SK-N-SH (cell line): ENCODE results near the gene SPATA21. TPM values are rescaled to one million over a fixed set of nuclear protein-coding genes. Genes with fewer than 3 reads are reported as not detected.

ENCODE experiments used
- CTCF ChIA-PET: fragments of 300-600, 350-600 bp; formaldehyde crosslinking; extraction: SDS; loops from one replicate; lab custom pipeline; 2021; lab: Yijun Ruan, JAX
- POLR2A ChIA-PET: fragments of 350-600 bp; sonication (Branson Sonifier 250); formaldehyde crosslinking; extraction: SDS; loops from one replicate; lab custom pipeline; 2020; ENCODE audit warnings: antibody characterized with exemption, inconsistent platforms; lab: Yijun Ruan, JAX
- DNase-seq: peaks from one replicate; pipeline ENCODE4 v3.0.0; 2012
- H2AFZ ChIP-seq: fragments of 200-600 bp; sonication (generic); 2 replicates; pipeline ENCODE4 v1.8.1; 2016; ENCODE audit warnings: antibody characterized with exemption, mild to moderate bottlenecking, low read depth
- H3F3A ChIP-seq: fragments of 200-600 bp; sonication (generic); replicated peaks from 2 replicates; pipeline ENCODE3; 2016; ENCODE audit warnings: antibody characterized with exemption, mild to moderate bottlenecking; ENCODE audit not compliant: insufficient read depth
- H3K27ac ChIP-seq, 2 experiments: fragments of 200-500 bp in 1 of 2; fragments of 200-600 bp in 1 of 2; sonication (Bioruptor generic) in 1 of 2; sonication (generic), shearing (Covaris generic) in 1 of 2; 2 replicates each; pipeline versions ENCODE4 v1.5.1 to v1.6.1; 2014 to 2016; ENCODE audit warnings: low read depth in 2 of 2, inconsistent platforms in 1 of 2, low read length in 1 of 2, mild to moderate bottlenecking in 1 of 2, mixed read lengths in 1 of 2
- H3K27me3 ChIP-seq: fragments of 200-600 bp; sonication (generic), shearing (Covaris generic); 2 replicates; pipeline ENCODE4 v1.6.1; 2016; ENCODE audit warnings: mixed run types; ENCODE audit not compliant: insufficient read depth
- H3K36me3 ChIP-seq, 2 experiments: fragments of 200-500 bp in 1 of 2; fragments of 200-600 bp in 1 of 2; sonication (Bioruptor generic) in 1 of 2; sonication (generic) in 1 of 2; replicated peaks in 1 of 2; 2 replicates each; pipeline versions ENCODE3 to v1.5.1; 2014 to 2016; ENCODE audit warnings: low read length in 1 of 2, mild to moderate bottlenecking in 1 of 2; ENCODE audit not compliant: insufficient read depth in 2 of 2, control insufficient read depth in 1 of 2
- H3K4me1 ChIP-seq, 2 experiments: fragments of 200-500 bp in 1 of 2; fragments of 200-600 bp in 1 of 2; sonication (Bioruptor generic) in 1 of 2; sonication (generic), shearing (Covaris generic) in 1 of 2; 2 replicates each; pipeline versions ENCODE4 v1.5.1 to v1.6.1; 2014 to 2016; ENCODE audit warnings: low read depth in 1 of 2, low read length in 1 of 2, mixed run types in 1 of 2; ENCODE audit not compliant: insufficient read depth in 2 of 2, control insufficient read depth in 1 of 2
- H3K4me2 ChIP-seq: fragments of 200-600 bp; sonication (generic), shearing (Covaris generic); 2 replicates; pipeline ENCODE4 v1.6.1; 2017; ENCODE audit warnings: mixed run types
- H3K4me3 ChIP-seq, 2 experiments: fragments of 200-500 bp in 1 of 2; fragments of 200-600 bp in 1 of 2; sonication (Bioruptor generic) in 1 of 2; sonication (generic), shearing (Covaris generic) in 1 of 2; 2 replicates each; pipeline versions ENCODE4 v1.5.1 to v1.8.1; 2014 to 2016; ENCODE audit warnings: low read depth in 2 of 2, inconsistent platforms in 1 of 2, low read length in 1 of 2, mild to moderate bottlenecking in 1 of 2, mixed read lengths in 1 of 2, moderate library complexity in 1 of 2
- H3K79me2 ChIP-seq: fragments of 200-600 bp; sonication (generic); 2 replicates; pipeline ENCODE4 v1.8.1; 2017; ENCODE audit warnings: mild to moderate bottlenecking; ENCODE audit not compliant: insufficient read depth
- H3K9ac ChIP-seq: fragments of 200-600 bp; sonication (generic); 2 replicates; pipeline ENCODE4 v1.6.1; 2017; ENCODE audit warnings: mixed run types
- H3K9me2 ChIP-seq: fragments of 200-600 bp; sonication (generic); 2 replicates; pipeline ENCODE4 v1.6.1; 2017; ENCODE audit warnings: mixed run types
- H3K9me3 ChIP-seq: fragments of 200-600 bp; sonication (generic); 2 replicates; pipeline ENCODE4 v1.6.1; 2017; ENCODE audit warnings: mixed run types, mild to moderate bottlenecking, moderate library complexity
- H4K20me1 ChIP-seq: fragments of 200-600 bp; sonication (generic); 2 replicates; pipeline ENCODE4 v1.6.1; 2017; ENCODE audit warnings: mild to moderate bottlenecking, mixed run types; ENCODE audit not compliant: insufficient read depth
- CTCF ChIP-seq: fragments of 200-600 bp; sonication (generic); IDR thresholded peaks from 2 replicates; pipeline ENCODE4 v1.6.1; 2017; ENCODE audit warnings: antibody characterized with exemption, mild to moderate bottlenecking, moderate library complexity
- EP300 ChIP-seq, 2 experiments: IDR thresholded peaks; 2 replicates each; pipeline versions ENCODE4 v1.4.0 to v1.6.1; 2012; ENCODE audit warnings: borderline replicate concordance in 1 of 2, low read depth in 1 of 2, low read length in 1 of 2
- FOSL2 ChIP-seq: IDR thresholded peaks from 2 replicates; pipeline ENCODE4 v1.4.0; 2012; ENCODE audit warnings: low read depth, mild to moderate bottlenecking, moderate library complexity, borderline replicate concordance
- FOXJ3 ChIP-seq: sonication (generic); formaldehyde crosslinking; IDR thresholded peaks from 2 replicates; pipeline ENCODE4 v1.5.1; 2020; ENCODE audit warnings: mild to moderate bottlenecking, missing genetic modification reagents
- FOXM1 ChIP-seq: IDR thresholded peaks from 2 replicates; pipeline ENCODE4 v1.4.0; 2012; ENCODE audit warnings: low read depth, mild to moderate bottlenecking
- IRF3 ChIP-seq: fragments of 150-350 bp; IDR thresholded peaks from 2 replicates; pipeline ENCODE4 v1.6.1; 2016; ENCODE audit warnings: mild to moderate bottlenecking, low read depth, low read length
- JUND ChIP-seq: IDR thresholded peaks from 2 replicates; pipeline ENCODE4 v1.4.0; 2012
- MAX ChIP-seq: IDR thresholded peaks from 2 replicates; pipeline ENCODE4 v1.4.0; 2012; ENCODE audit warnings: low read depth
- MEF2A ChIP-seq: IDR thresholded peaks from 2 replicates; pipeline ENCODE4 v1.4.0; 2012; ENCODE audit warnings: low read depth, borderline replicate concordance
- NRF1 ChIP-seq: IDR thresholded peaks from 2 replicates; pipeline ENCODE4 v1.6.1; 2012; ENCODE audit warnings: low read depth, mild to moderate bottlenecking, low read length
- RAD21 ChIP-seq: IDR thresholded peaks from 2 replicates; pipeline ENCODE4 v1.6.1; 2012; ENCODE audit warnings: mild to moderate bottlenecking, low read length
- RCOR1 ChIP-seq: fragments of 150-350 bp; IDR thresholded peaks from 2 replicates; pipeline ENCODE4 v1.6.1; 2017; ENCODE audit warnings: antibody characterized with exemption, low read length
- REST ChIP-seq: IDR thresholded peaks from 2 replicates; pipeline ENCODE4 v1.6.1; 2012; ENCODE audit warnings: mild to moderate bottlenecking, low read depth, low read length, moderate library complexity
- SIN3A ChIP-seq: IDR thresholded peaks from 2 replicates; pipeline ENCODE4 v1.6.1; 2012; ENCODE audit warnings: low read depth, mild to moderate bottlenecking, low read length, moderate library complexity, borderline replicate concordance
- TEAD4 ChIP-seq: IDR thresholded peaks from 2 replicates; pipeline ENCODE4 v1.4.0; 2012; ENCODE audit warnings: mild to moderate bottlenecking, borderline replicate concordance; ENCODE audit not compliant: insufficient read depth
- USF1 ChIP-seq: IDR thresholded peaks from 2 replicates; pipeline ENCODE4 v1.4.0; 2012; ENCODE audit warnings: low read depth, borderline replicate concordance
- YY1 ChIP-seq: IDR thresholded peaks from 2 replicates; pipeline ENCODE4 v1.4.0; 2012; ENCODE audit warnings: low read depth, mild to moderate bottlenecking
- WGBS: methylation state at CpG from one replicate; pipeline ENCODE4 v1.1.6; 2017; ENCODE audit warnings: low lambda C conversion rate; 5-methylcytosine and 5-hydroxymethylcytosine counted together
- polyA plus RNA-seq, 3 experiments: library from polyadenylated mRNA; depleted of rRNA; stranded (reverse); fragments of >200 nt; gene quantifications; 2 replicates each; pipeline ENCODE4 v1.2.3, GENCODE V29; 2012

SPATA21 gene
- polyA plus RNA-seq, 1 of the 3 experiments (the other 2 are of a cell fraction), result 0.10 TPM

- TF ChIP-seq USF1, result no peak
- TF ChIP-seq FOXM1, result no peak
- no peak for TF ChIP-seq SIN3A
- TF ChIP-seq MEF2A, result no peak
- no peak for TF ChIP-seq MAX
Measured at GRCh38 chr1:16425125-16426025, 11.8 kb downstream of the SPATA21 start (continued).

- Histone ChIP-seq H3K9me2 (no peaks in the 10 kb centered on the region), H3K4me2 (no peak overlapping the region), H3F3A (no peaks in the 10 kb centered on the region), H3K27ac (no peak overlapping the region), H3K36me3 (no peaks in the 10 kb centered on the region), H3K79me2 (no peaks in the 10 kb centered on the region), H3K9ac (no peak overlapping the region), H3K4me3 (no peak overlapping the region), H2AFZ (no peak overlapping the region), H3K27me3 (no peaks in the 10 kb centered on the region), H3K9me3 (no peaks in the 10 kb centered on the region), H3K4me1 (no peaks in the 10 kb centered on the region), H4K20me1 (no peaks in the 10 kb centered on the region)
- POLR2A ChIA-PET, result no interaction called here
- WGBS, result 76% methylated on average over 7 of the region's 7 CpGs
- TF ChIP-seq FOXM1 (no peak), RCOR1 (no peak), CTCF (no peak), REST (no peak), EP300 (IDR thresholded peaks at IDR 0.05; ENCODE audit: borderline replicate concordance in 1 of 2, low read depth in 1 of 2, low read length in 1 of 2) (no peak), YY1 (no peak), FOSL2 (no peak), TEAD4 (no peak), FOXJ3 (CRISPR knock-in tag) (no peak), NRF1 (no peak), IRF3 (no peak), JUND (no peak), RAD21 (no peak)
- DNase-seq, result no peak
- CTCF ChIA-PET, result no interaction called here
Measured at GRCh38 chr1:16422041-16422440, 15.2 kb downstream of the SPATA21 start.
